ENCODE results near the gene MRPL24. TPM values are rescaled to one million over a fixed set of nuclear protein-coding genes. Genes with fewer than 3 reads are reported as not detected.

MRPL24 gene
- total and polyA plus RNA-seq, 2 of the 13 experiments (the other 11 are each of a cell fraction or from before 2014, with no cell fraction given): 38.1 to 42.9 TPM

DNA sequence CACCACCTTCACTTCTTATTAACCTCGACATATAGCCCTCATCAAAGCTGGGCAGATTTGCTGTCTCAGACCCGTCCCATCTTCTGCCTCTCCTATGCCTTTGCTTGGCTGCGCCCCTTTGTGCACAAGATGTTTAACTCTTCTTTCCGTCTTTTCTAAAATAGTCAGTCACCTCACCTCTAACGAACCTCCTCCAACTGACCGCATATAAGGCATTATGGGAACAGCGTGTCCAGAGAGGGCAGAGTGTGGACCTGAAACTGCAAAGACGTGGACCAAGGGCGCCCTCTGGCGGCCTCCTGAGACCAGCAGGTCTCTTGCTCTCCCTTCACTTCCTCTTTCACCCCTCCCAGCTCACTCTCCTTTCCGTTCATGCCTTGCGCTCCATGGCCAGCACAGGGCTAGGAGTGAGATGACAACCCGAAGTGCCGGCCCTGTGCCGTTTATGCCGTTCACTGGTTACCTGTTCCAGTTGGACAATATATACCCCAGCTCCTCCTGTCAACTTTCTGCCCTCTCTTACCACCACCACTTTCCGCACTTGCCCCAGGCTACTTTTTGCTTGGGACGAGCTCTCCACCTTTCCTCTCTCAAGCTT is 15.1 kb downstream of the MRPL24 start (continued):
- TF ChIP-seq ZEB1 (IDR thresholded peaks at IDR 0.05; ENCODE audit: insufficient replicate concordance, low read depth) (no peak), ZNF234 (CRISPR knock-in tag; conservative IDR thresholded peaks at IDR 0.05) (no peak), POLR2G (IDR thresholded peaks at IDR 0.05; ENCODE audit: low read depth, low read length) (no peak), ZFX (CRISPR knock-in tag; IDR thresholded peaks at IDR 0.05; ENCODE audit: low read depth) (no peak; the same call in 1 of the 2 replicates), CEBPB (IDR thresholded peaks at IDR 0.05; ENCODE audit: borderline replicate concordance, low read depth, low read length) (no peak), XBP1 (CRISPR knock-in tag; IDR thresholded peaks at IDR 0.05) (no peak), ZSCAN22 (CRISPR knock-in tag; IDR thresholded peaks at IDR 0.05) (peak; percentile 89), MATR3 (CRISPR knock-in tag; IDR thresholded peaks at IDR 0.05) (no peak), ZNF879 (CRISPR knock-in tag; IDR thresholded peaks at IDR 0.05) (no peak), CENPT (CRISPR knock-in tag; IDR thresholded peaks at IDR 0.05; ENCODE audit: low read depth) (no peak), ZNF124 (CRISPR knock-in tag; IDR thresholded peaks at IDR 0.05) (no peak; the same call in 1 of the 2 replicates), PAX8 (CRISPR knock-in tag; IDR thresholded peaks at IDR 0.05; ENCODE audit: borderline replicate concordance) (no peak), IKZF1 (IDR thresholded peaks at IDR 0.05) (no peak), FIP1L1 (IDR thresholded peaks at IDR 0.05; ENCODE audit: borderline replicate concordance, insufficient read depth, low read depth, low read length) (no peak), SNAPC2 (CRISPR knock-in tag; IDR thresholded peaks at IDR 0.05) (no peak), CREB1 (IDR thresholded peaks at IDR 0.05) (no peak), CREB1 (CRISPR knock-in tag; IDR thresholded peaks at IDR 0.05) (0 out of 2 replicates have a peak, but pooled peaks have one; percentile 27)
- TF ChIP-seq, protein P1, sequence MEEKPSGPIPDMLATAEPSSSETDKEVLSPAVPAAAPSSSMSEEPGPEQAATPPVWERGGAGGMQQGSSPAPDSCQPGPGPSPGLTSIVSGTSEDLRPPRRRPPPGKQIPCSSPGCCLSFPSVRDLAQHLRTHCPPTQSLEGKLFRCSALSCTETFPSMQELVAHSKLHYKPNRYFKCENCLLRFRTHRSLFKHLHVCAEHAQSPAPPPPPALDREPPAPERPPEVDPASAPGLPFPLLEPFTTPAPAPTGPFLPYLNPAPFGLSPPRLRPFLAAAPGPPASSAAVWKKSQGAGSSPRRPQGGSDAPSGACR (CRISPR knock-in tag; IDR thresholded peaks at IDR 0.05): 0 out of 2 replicates have a peak, but pooled peaks have one; percentile 43
- TF ChIP-seq, protein P2, sequence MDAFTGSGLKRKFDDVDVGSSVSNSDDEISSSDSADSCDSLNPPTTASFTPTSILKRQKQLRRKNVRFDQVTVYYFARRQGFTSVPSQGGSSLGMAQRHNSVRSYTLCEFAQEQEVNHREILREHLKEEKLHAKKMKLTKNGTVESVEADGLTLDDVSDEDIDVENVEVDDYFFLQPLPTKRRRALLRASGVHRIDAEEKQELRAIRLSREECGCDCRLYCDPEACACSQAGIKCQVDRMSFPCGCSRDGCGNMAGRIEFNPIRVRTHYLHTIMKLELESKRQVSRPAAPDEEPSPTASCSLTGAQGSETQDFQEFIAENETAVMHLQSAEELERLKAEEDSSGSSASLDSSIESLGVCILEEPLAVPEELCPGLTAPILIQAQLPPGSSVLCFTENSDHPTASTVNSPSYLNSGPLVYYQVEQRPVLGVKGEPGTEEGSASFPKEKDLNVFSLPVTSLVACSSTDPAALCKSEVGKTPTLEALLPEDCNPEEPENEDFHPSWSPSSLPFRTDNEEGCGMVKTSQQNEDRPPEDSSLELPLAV (CRISPR knock-in tag; conservative IDR thresholded peaks at IDR 0.05; ENCODE audit: low read depth): no peak
- TF ChIP-seq, protein P3, sequence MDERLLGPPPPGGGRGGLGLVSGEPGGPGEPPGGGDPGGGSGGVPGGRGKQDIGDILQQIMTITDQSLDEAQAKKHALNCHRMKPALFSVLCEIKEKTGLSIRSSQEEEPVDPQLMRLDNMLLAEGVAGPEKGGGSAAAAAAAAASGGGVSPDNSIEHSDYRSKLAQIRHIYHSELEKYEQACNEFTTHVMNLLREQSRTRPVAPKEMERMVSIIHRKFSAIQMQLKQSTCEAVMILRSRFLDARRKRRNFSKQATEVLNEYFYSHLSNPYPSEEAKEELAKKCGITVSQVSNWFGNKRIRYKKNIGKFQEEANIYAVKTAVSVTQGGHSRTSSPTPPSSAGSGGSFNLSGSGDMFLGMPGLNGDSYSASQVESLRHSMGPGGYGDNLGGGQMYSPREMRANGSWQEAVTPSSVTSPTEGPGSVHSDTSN (CRISPR knock-in tag; IDR thresholded peaks at IDR 0.05): no peak
- TF ChIP-seq, protein P4, sequence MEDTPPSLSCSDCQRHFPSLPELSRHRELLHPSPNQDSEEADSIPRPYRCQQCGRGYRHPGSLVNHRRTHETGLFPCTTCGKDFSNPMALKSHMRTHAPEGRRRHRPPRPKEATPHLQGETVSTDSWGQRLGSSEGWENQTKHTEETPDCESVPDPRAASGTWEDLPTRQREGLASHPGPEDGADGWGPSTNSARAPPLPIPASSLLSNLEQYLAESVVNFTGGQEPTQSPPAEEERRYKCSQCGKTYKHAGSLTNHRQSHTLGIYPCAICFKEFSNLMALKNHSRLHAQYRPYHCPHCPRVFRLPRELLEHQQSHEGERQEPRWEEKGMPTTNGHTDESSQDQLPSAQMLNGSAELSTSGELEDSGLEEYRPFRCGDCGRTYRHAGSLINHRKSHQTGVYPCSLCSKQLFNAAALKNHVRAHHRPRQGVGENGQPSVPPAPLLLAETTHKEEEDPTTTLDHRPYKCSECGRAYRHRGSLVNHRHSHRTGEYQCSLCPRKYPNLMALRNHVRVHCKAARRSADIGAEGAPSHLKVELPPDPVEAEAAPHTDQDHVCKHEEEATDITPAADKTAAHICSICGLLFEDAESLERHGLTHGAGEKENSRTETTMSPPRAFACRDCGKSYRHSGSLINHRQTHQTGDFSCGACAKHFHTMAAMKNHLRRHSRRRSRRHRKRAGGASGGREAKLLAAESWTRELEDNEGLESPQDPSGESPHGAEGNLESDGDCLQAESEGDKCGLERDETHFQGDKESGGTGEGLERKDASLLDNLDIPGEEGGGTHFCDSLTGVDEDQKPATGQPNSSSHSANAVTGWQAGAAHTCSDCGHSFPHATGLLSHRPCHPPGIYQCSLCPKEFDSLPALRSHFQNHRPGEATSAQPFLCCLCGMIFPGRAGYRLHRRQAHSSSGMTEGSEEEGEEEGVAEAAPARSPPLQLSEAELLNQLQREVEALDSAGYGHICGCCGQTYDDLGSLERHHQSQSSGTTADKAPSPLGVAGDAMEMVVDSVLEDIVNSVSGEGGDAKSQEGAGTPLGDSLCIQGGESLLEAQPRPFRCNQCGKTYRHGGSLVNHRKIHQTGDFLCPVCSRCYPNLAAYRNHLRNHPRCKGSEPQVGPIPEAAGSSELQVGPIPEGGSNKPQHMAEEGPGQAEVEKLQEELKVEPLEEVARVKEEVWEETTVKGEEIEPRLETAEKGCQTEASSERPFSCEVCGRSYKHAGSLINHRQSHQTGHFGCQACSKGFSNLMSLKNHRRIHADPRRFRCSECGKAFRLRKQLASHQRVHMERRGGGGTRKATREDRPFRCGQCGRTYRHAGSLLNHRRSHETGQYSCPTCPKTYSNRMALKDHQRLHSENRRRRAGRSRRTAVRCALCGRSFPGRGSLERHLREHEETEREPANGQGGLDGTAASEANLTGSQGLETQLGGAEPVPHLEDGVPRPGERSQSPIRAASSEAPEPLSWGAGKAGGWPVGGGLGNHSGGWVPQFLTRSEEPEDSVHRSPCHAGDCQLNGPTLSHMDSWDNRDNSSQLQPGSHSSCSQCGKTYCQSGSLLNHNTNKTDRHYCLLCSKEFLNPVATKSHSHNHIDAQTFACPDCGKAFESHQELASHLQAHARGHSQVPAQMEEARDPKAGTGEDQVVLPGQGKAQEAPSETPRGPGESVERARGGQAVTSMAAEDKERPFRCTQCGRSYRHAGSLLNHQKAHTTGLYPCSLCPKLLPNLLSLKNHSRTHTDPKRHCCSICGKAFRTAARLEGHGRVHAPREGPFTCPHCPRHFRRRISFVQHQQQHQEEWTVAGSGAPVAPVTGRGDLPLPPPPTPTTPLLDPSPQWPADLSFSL (CRISPR knock-in tag; IDR thresholded peaks at IDR 0.05): no peak

Measured in HepG2 (cell line).